Jurkat, Clone E6-1 (cell line): ENCODE measurements around the gene UGT1A4.

ENCODE experiments used
- DNase-seq: peaks from one replicate; pipeline ENCODE4 v3.0.0-alpha.2; 2011; ENCODE audit warnings: low read depth, low spot score
- H3K4me3 ChIP-seq: 2 replicates; pipeline ENCODE4 v1.5.1; 2011; ENCODE audit warnings: mild to moderate bottlenecking, low read length, control low read depth, moderate library complexity

The UGT1A4 gene

DNA sequence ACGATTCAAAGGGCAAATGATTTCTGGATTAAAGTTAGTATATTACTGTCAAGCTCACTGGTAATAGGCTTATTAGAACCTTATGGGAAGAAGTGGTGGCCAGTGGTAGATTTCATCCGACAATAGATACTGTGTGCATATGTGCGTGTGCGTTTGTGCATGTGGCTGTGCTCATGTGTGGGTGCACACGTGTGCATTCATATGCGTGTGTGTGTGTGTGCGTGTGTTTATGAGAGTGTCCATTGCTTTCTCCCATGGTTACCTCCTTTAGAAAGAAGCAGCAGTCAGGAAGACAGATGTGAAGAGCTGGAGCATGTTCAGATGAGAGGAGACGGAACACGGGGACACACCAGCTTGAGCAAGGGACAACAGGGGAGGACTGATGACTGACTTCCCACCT, 50.7 kb downstream of the UGT1A4 start:
- H3K4me3 ChIP-seq = no peak overlapping the region

DNA sequence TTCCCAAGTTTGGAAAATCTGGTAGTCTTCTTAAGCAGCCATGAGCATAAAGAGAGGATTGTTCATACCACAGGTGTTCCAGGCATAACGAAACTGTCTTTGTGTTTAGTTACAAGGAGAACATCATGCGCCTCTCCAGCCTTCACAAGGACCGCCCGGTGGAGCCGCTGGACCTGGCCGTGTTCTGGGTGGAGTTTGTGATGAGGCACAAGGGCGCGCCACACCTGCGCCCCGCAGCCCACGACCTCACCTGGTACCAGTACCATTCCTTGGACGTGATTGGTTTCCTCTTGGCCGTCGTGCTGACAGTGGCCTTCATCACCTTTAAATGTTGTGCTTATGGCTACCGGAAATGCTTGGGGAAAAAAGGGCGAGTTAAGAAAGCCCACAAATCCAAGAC, 53.6 kb downstream of the UGT1A4 start:
- H3K4me3 ChIP-seq = no peak overlapping the region
- DNase-seq = no peak

More for the DNA sequence above, 50.7 kb downstream of the UGT1A4 start:
- no peak for DNase-seq

DNA sequence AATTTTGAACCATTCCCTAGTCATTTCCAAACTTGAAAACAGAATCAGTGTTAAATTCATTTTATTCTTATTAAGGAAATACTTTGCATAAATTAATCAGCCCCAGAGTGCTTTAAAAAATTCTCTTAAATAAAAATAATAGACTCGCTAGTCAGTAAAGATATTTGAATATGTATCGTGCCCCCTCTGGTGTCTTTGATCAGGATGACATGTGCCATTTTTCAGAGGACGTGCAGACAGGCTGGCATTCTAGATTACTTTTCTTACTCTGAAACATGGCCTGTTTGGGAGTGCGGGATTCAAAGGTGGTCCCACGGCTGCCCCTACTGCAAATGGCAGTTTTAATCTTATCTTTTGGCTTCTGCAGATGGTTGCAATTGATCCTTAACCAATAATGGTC, 54.0 kb downstream of the UGT1A4 start:
- DNase-seq = no peak
- H3K4me3 ChIP-seq = no peak overlapping the region

DNA sequence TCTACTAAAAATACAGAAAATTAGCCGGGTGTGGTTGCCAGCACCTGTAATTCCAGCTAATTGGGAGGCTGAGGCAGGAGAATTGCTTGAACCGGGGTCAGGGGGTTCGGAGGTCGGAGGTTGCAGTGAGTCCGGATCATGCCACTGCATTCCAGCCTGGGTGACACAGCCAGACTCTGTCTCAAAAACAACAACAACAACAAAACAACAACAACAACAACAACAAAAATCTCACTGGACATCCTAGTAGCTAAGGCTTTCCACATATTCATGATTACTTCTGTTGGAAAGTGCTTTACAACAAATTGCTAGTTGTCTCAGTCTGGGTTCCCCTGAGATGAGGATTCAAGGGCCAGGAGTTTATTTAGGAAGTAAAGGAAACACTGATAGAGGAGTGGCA, 55.3 kb downstream of the UGT1A4 start:
- H3K4me3 ChIP-seq = no peak overlapping the region
- DNase-seq = no peak

DNA sequence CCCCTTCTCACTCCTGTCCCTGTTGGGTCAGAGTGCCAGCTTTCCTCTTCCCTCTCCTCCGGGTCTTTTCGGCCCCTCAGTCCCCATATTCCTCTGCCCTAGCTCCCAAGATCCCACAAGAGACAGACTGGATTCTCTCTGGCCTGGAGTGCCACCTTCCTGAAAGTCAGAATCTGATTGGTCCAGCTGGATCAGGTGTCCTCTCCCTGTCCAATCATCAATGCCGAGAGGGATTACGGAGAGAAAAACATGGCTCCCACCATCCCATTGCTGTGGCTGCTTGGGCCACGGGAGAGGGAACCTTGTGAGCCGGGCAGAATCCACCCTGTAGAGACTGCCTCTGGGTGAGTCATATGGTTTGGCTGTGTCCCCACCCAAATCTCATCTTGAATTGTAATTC, 56.9 kb downstream of the UGT1A4 start:
- no peak for DNase-seq
- H3K4me3 ChIP-seq = no peak overlapping the region

DNA sequence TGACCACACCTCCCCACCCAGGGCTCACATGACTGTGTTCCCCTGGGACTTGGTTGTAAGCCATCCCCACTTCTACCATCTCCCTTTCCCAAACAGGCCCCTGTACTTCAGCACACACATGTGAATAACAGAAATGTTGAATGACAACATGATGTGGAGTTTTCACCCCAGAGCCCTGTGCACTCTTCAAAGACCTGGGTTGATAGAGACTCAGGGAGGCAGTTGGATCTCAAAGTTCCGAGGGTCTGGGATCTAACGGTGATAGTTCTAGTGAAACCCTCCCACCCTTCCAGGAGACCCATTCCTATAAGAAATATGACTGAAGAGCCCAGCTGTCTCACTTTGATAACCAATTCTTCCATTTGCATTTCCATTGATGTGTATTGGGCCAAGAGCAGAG, 59.5 kb downstream of the UGT1A4 start, which contains the start of gene MROH2A:
Gene MROH2A, plus strand, starts transcription at position 301 of the 400 bp plus-strand sequence. CDS start 1,029 bp downstream, outside the sequence.
- no peak for DNase-seq

DNA sequence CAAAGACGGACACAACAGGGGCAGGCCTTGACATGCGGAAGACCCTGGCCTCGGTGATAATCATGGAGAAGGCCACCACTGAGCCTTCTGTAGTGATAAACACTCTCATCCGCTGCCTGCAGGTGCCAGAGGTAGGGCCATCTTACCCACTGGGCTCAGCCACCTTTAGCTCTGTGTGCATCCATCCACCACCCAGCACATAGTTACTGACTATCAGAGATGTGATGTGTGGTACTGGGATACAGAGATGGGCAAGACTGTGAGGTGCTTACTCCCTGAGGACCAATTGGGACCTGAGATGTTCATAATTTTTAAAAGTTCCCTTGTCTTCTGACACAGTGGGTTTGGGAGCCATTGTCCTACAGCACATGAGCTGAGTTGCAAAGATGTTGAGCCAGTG, 61.2 kb downstream of the UGT1A4 start:
- DNase-seq = no peak
- no peak overlapping the region for H3K4me3 ChIP-seq

More for the DNA sequence above, 59.5 kb downstream of the UGT1A4 start, which contains the start of gene MROH2A:
- H3K4me3 ChIP-seq = no peak within 1 kb of the TSS

DNA sequence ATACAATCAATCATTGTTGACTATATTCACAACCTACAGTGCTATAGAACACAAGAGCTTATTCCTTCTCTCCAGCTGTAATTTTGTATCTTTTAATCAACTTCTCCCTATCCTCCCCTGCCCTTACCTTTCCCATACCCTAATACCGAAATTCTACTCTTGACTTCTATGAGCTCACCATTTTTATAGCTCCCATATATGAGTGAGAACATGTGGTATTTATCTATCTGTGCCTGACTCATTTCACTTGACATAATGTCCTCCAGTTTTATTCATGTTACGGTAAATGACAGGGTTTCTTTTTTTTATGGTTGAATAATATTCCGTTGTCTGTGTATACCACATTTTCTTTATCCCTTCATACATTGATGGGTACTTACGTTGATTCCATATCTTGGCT, 62.2 kb downstream of the UGT1A4 start:
- H3K4me3 ChIP-seq = no peak overlapping the region
- no peak for DNase-seq

DNA sequence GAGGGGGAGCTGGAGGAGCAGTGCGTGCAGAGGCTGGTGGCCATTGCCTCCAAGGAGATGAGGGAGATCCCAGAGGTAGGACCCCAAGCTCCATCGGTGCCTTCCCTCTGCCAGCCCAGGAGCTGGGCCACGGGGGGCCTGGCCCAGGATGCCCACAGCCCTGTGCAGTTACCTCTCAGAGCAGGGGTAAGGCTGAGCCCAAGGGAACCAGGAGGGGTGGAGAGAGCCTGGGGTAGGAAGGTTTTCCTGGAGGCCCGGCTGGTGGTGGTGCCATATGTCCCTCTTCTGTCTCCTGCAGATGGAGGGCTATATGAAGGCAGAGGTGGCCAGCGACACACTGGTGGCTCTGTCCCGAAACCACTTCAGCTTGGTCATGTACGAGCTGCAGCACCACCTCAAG, 71.0 kb downstream of the UGT1A4 start:
- H3K4me3 ChIP-seq = no peak overlapping the region
- no peak for DNase-seq

DNA sequence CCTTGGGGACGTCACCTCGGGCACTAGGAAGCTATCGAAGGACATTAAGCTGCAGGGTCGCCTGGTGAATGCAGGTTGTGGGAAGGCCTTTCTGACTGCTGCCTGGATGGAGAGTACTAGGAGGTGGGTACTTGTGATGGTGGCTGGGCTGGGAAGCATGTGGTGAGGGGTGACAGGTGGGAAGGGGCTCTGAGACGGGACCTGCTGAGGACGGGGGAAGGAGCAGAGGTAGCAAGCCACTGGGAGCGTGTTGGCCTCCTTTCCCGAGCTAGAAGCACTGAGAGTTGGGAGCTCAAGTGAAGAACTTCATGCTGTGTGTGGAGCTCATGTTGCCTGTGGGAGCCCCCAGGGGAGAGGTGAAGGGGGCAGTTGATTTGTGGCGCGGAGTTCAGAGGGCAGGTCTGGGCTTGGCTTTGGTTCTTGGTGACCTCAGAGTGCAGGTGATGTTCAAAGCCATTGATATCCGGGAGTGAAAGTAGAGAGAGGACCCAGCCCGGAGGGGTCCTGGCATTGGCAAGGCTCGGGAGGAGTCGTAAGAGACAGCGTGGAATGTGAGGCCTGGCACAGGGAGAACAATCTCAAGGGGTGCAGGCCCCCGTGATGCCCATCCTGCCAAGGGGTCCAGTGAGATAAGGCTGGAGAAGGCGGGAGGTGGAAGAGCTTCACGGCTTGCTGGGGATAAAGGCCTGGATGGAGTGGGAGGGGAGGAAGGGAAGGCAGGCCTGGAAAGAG, 72.8 kb downstream of the UGT1A4 start:
- no peak for DNase-seq
- no peak overlapping the region for H3K4me3 ChIP-seq

DNA sequence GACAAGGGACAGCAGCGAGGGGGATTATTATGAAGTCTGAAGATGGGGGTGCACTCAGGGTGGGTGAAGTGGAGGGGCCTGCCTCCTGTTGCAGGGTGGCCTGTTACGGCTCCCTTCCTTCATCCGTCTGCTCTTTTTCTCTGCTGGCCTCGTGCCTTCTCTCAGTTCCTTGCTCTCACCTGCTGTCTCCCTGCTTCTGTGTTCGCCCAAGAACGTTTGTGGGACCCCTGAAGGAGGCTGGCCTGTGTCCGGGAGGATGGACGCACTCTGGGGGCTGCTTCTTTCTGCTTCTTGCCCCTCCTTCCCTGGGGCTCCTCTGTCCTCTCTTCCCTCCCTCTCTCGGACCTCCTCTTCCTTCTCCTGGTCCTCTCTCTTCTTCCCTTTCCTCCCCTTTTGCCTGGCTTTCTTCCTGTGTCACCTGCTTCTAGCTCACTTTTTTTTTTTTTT, 73.4 kb downstream of the UGT1A4 start:
- DNase-seq = no peak
- H3K4me3 ChIP-seq = no peak overlapping the region

DNA sequence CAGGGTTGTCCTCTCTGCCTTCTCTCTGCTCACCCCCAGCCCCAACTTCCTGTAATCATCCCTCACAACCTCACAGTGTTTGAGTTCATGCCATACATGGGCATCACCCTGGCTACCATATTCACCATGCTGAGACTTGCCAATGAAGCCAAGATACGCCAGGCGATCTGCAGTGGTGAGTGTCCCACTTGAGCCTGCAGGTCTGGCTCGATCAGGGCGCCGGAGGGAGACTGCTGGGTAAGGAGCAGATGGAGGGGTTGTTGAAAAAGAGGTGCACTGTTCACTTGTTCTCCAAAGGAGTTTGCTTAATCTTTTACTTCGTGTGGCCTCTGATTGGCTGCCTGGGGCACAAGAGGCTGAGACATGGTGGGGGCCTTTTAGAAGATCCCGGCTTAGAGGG, 74.2 kb downstream of the UGT1A4 start:
- H3K4me3 ChIP-seq = no peak overlapping the region
- DNase-seq = no peak

DNA sequence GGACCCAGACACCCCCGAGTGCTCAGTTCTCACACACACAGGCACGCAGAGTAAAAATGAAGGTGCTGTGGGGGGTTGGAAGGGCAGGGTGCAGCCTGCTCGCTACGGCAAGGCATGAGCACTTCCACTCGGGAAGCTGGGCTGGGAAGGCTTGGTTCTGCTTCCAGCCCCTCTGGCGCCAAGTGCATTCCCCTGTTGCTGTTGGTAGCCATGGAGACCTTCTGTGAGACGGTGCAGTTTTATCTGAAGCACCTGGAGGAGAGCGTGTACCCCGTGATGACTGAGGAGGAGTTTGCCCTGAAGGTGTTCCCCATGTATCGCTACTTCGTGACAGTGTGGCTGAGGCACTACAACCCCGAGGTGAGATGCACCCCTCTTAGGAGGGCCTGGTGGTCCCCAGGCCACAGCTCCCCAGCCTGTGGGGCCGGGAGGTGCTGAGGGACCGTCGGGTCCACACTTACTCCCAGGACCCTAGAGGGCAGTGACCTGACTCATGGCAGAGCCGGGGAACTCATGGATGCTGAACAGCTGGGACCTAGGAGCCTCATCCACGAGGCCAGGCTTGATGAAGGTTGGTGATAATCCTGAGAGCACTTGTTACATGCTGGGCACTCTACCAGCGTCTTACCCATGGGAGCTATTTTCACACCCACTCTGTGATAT, 75.1 kb downstream of the UGT1A4 start:
- no peak overlapping the region for H3K4me3 ChIP-seq
- no peak for DNase-seq

DNA sequence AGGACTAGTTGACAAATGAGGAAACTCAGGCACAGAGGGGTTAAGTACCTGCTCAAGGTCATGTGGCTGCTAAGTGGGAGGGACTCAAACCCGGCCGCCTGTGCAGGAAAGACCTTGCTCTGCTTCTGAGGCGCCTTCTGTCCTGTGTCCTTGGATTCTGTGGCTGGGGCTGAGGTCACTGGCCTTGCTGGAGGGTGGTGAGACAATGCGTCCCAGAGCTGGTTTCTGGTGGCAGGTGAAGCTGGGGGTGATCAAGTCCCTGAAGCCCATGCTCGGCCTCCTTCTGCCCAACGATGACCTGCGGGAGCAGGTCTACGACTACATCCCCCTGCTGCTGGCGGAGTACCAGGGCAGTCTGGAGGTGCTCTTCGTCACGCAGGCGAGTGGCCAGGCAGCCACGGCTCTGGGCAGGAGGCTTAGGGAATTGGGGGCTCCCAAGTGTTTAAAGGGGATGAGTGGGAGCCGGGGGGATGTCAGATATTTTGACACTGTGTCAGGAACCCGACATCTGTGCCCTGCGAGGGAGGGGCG, 75.7 kb downstream of the UGT1A4 start:
- DNase-seq = no peak
- no peak overlapping the region for H3K4me3 ChIP-seq

DNA sequence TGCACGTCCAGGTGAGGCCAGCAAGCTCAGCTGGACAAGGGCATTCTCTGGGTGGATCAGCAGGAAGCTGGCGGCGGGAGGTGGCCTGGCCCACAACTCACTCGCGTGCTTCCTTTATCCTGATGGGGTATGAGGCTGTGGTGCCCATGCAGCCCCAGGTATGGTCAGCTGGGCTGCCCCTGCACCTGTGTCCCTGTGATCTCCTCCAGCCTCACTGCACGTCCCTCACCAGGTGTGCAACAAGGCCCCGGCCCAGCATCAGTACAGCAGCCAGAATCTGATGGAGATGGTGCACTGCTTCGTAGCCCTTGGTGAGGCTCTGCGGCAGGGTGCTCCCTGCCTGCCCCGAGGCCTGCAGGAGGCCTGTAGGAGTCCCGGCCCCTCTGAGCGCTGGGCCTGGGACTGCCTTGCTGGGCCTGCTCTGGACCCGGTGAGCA, 77.2 kb downstream of the UGT1A4 start:
- no peak for DNase-seq
- H3K4me3 ChIP-seq = no peak overlapping the region

DNA sequence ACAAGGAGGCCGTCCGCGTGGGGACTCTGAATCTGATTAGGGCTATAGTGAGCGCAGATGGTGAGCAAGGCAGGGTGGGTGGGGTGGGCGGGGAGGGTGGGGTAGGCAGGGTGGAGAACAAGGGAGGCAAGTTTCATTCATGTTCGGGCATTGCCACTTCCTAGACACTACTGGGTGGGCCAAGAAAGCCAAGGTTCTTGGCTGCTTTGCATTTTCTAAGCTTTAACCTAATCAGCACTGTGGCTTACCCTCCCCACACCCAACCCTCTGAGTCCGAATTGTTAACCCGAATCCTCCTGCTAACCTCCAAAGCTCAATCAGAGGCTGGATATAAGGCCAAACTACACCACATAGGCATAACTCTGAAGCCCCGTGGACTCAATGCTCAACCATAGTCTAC, 77.7 kb downstream of the UGT1A4 start:
- H3K4me3 ChIP-seq = no peak overlapping the region
- no peak for DNase-seq

DNA sequence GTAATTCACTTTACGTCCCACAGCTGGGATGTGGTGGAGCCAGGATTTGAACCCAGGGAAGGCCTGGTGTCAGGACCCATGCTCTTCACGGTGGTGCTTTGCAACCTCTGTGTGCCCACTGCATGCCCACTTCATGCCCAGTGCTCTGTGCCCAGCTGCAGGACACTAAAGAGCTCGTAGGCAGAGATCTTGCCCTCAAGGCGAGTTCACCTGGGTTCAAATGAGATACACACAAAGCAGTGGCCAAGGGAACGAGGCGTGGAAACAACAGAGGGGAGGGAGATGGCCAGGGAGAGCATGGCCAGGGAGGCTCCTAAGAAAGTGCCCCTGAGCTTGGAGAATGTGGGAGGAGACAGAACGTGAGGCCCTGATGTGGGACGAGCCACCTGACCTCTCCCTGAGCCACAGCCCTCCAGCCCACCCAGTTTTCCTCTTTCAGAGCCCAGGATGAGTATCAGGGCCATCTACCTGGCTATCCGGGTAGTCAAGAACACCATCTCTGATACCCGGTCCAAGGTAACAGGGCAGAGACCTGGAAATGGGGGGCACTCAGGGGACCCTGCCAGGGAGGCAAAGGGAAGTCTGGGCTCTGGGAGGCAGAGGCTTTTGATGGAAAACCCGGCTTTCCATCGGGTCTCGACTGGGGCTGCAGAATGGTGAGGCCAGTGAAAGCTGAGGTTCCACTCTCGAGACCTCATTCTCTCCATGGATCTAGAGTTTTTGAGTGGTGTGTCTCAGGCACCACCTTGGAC, 80.0 kb downstream of the UGT1A4 start:
- no peak overlapping the region for H3K4me3 ChIP-seq
- no peak for DNase-seq

DNA sequence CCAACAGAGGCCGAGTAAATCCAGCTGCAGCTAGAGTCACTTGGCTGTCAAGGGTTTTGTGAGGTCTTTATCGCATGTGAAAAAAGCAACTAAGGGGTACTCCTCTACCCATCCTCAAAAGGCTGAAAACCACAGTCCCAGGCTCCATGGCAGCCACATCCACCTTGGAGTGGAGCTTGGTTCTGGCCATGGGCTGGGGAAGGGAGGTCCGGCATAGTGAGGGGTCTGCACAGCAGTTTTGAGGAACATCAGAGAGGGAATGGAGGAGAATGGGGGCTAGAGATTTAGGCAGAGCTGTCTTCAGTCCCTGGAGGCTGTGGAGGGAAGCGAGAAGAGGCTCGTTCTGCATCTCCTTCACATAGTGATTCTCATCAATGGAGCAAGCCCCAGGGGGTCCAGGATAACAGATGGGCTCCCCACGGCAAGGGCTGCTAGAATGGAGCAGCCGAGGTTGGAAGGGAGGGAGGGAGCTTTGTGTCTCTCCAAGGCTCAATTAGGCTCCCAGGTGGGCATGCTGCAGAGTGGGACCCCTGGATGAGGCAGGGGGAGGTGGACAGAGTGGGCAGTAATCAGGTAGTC, 80.6 kb downstream of the UGT1A4 start:
- H3K4me3 ChIP-seq = no peak overlapping the region
- no peak for DNase-seq

DNA sequence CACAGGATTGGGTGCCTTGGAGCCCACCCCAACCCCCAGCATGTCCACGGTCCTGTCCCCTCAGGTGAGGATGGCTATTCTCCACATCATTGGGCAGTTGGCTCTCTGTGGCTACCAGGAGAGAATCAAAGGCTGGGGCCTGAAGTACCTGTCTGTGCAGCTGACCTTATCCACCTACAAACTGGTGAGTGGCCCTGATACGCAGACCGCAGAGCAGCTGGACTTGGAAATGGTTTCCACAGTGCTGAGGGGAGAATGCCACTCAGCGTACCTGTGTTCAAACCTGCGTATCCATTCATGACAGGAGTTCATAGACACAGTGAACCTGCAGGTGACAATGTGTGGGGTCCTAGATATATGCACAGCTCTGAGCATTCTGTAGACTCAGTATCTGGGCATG, 81.2 kb downstream of the UGT1A4 start:
- H3K4me3 ChIP-seq = no peak overlapping the region
- no peak for DNase-seq
